ENCODE results near the gene FAM13A. TPM values are rescaled to one million over a fixed set of nuclear protein-coding genes. Genes with fewer than 3 reads are reported as not detected.

FAM13A gene
- total and polyA plus RNA-seq, 2 of the 4 experiments (the other 2 are of a cell fraction) = 13.1 to 22.0 TPM

DNA sequence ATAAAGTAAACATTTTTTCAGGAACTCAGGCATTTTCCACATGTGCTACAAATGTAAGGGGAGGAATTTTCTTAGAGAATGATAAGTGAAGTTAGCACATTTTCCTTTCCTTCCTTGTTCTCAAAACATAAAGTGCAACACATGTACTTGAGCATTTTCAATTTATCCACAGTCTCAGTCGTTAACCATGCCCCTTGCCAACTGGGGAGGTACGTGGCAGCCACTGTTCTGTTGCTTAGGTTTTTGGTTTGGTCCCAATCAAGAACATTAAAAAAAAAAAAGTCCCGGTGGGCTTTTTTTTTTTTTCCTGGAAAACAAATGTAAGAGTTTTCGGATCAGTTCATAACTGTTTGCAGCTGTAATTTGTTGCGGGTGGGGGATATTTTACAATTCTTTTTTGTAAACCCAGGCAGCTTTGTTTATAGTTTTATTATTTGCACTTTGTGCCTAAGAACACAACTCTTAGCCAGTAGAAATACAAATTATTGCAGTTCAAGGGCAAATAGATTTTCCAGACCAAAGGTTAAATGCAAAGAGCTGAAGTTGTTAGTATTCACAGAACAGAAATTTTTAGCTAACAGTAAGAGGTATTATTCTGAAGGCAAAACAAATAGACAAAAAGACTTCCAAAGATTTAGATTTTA lies 247.3 kb downstream of the FAM13A start:
- H3K4me3 ChIP-seq (ENCODE audit: insufficient read depth, low read depth, low read length) = no peak overlapping the region
- intact Hi-C loops (cut with micrococcal nuclease) (no loop called here), in situ Hi-C loops (cut with MboI; ENCODE audit: low sequenced_read_pairs) (loop anchor here (25.0 kb wide), 1 partner anchor 272 kb away; no protein-coding TSS in a partner anchor), dilution Hi-C loops (cut with HindIII; ENCODE audit: low sequenced_read_pairs, unreplicated experiment) (no loop called here)
- no peak overlapping the region for H2BK20ac ChIP-seq (ENCODE audit: low read depth, low read length)
- H2AK5ac ChIP-seq (ENCODE audit: low read depth, low read length) = no peak overlapping the region
- H4K91ac ChIP-seq (ENCODE audit: insufficient read depth, low read depth, low read length) = no peak overlapping the region; the same call in 1 of the 2 replicates
- 0 out of 2 replicates have a peak, but pooled peaks cover 1% of the 10 kb centered on the region for H3K36me3 ChIP-seq (ENCODE audit: control insufficient read depth, insufficient read depth, low read length)
- H3K9me1 ChIP-seq (ENCODE audit: insufficient read depth, low read length) = 0 out of 2 replicates have a peak, but pooled peaks cover 2% of the 10 kb centered on the region
- ATAC-seq (ENCODE audit: low read depth) (no peak), DNase-seq (no peak)
- no peaks in the 10 kb centered on the region for H4K20me1 ChIP-seq (ENCODE audit: insufficient read depth, low read length)
- no peak overlapping the region for H3K18ac ChIP-seq (ENCODE audit: low read depth, low read length)
- H3K14ac ChIP-seq (replicated peaks; ENCODE audit: low read depth, low read length) = no peak overlapping the region; the same call in 1 of the 2 replicates
- H3K4me1 ChIP-seq (ENCODE audit: control insufficient read depth, insufficient read depth, low read length) = no peaks in the 10 kb centered on the region
- 0 out of 2 replicates have a peak overlapping the region, but pooled peaks have one; percentile 1 for H3K27ac ChIP-seq (ENCODE audit: insufficient read depth, low read length)
- no peak overlapping the region for H3K4ac ChIP-seq (ENCODE audit: low read depth, low read length)
- no peak overlapping the region for H2BK120ac ChIP-seq (ENCODE audit: low read depth, low read length)
- no CpG with 5 or more reads among the region's 5 CpGs for WGBS, 2 experiments (ENCODE audit: extremely low coverage in 2 of 2, insufficient read length in 1 of 2)
- H4K5ac ChIP-seq (ENCODE audit: low read depth, low read length) = no peak overlapping the region
- no peak overlapping the region for H2BK15ac ChIP-seq (ENCODE audit: low read depth, low read length)
- H3K23ac ChIP-seq (ENCODE audit: low read depth, low read length) = no peak overlapping the region
- TF ChIP-seq, protein P1, sequence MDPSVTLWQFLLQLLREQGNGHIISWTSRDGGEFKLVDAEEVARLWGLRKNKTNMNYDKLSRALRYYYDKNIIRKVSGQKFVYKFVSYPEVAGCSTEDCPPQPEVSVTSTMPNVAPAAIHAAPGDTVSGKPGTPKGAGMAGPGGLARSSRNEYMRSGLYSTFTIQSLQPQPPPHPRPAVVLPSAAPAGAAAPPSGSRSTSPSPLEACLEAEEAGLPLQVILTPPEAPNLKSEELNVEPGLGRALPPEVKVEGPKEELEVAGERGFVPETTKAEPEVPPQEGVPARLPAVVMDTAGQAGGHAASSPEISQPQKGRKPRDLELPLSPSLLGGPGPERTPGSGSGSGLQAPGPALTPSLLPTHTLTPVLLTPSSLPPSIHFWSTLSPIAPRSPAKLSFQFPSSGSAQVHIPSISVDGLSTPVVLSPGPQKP (IDR thresholded peaks at IDR 0.05; ENCODE audit: borderline replicate concordance, low read depth, low read length) = no peak
- no peak for TF ChIP-seq RAD21 (IDR thresholded peaks at IDR 0.05; ENCODE audit: low read length)
- no peak for TF ChIP-seq CHD1 (IDR thresholded peaks at IDR 0.05; ENCODE audit: low read depth, low read length)
- no peak for TF ChIP-seq RFX5 (IDR thresholded peaks at IDR 0.05; ENCODE audit: low read depth, low read length)
- no peak for TF ChIP-seq SMC3 (IDR thresholded peaks at IDR 0.05; ENCODE audit: low read depth, low read length)
- TF ChIP-seq, protein P2, sequence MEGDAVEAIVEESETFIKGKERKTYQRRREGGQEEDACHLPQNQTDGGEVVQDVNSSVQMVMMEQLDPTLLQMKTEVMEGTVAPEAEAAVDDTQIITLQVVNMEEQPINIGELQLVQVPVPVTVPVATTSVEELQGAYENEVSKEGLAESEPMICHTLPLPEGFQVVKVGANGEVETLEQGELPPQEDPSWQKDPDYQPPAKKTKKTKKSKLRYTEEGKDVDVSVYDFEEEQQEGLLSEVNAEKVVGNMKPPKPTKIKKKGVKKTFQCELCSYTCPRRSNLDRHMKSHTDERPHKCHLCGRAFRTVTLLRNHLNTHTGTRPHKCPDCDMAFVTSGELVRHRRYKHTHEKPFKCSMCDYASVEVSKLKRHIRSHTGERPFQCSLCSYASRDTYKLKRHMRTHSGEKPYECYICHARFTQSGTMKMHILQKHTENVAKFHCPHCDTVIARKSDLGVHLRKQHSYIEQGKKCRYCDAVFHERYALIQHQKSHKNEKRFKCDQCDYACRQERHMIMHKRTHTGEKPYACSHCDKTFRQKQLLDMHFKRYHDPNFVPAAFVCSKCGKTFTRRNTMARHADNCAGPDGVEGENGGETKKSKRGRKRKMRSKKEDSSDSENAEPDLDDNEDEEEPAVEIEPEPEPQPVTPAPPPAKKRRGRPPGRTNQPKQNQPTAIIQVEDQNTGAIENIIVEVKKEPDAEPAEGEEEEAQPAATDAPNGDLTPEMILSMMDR (conservative IDR thresholded peaks at IDR 0.05; ENCODE audit: low read depth, low read length) = no peak
- H3K4me2 ChIP-seq (ENCODE audit: low read depth, low read length) = peak overlapping the region; percentile 86
- H3K56ac ChIP-seq (ENCODE audit: extremely low read depth, insufficient read depth, low read length) = no peak overlapping the region
- no peak overlapping the region for H2AK9ac ChIP-seq (replicated peaks; ENCODE audit: low read depth, low read length, poor library complexity)
- CTCF ChIA-PET = interaction anchor here (1.8 kb wide), 1 partner anchor 9 kb away, joined by 8 read pairs; no protein-coding TSS in a partner anchor
- H3K9me3 ChIP-seq (ENCODE audit: control insufficient read depth, insufficient read depth, low read length) = no peaks in the 10 kb centered on the region
- peaks cover 20 to 30% of the 10 kb centered on the region in 2 experiments for H3K79me1 ChIP-seq (ENCODE audit: low read depth in 1 of 2, low read length in 2 of 2)
- BruUV-seq (replicated peaks) = no TSS peak
- H3K9ac ChIP-seq (ENCODE audit: low read depth, low read length) = no peak overlapping the region
- no peak overlapping the region for H2BK5ac ChIP-seq (ENCODE audit: low read depth, low read length, poor library complexity, severe bottlenecking)
- no peak overlapping the region for H4K8ac ChIP-seq (ENCODE audit: low read depth in 2 of 2, low read length in 2 of 2)
- H2AFZ ChIP-seq (replicated peaks; ENCODE audit: low read length, poor library complexity) = no peak overlapping the region
- POLR2A ChIA-PET (ENCODE audit: unreplicated experiment) = no interaction called here
- no peaks in the 10 kb centered on the region for H3K27me3 ChIP-seq (ENCODE audit: control insufficient read depth, insufficient read depth, low read length)

All from IMR-90 (cell line).